Measurements from ENCODE around the gene IGDCC3.

The IGDCC3 gene

GRCh38 chr15:65328506-65329287 lies 49.1 kb downstream of the IGDCC3 start:
- DNase-seq (ENCODE audit: low spot score): no peak

GRCh38 chr15:65327651-65328393 lies 50.0 kb downstream of the IGDCC3 start:
- no peak for DNase-seq (ENCODE audit: low spot score)

GRCh38 chr15:65326818-65327217 lies 51.0 kb downstream of the IGDCC3 start:
- no peak for DNase-seq (ENCODE audit: low spot score)

GRCh38 chr15:65326117-65326526 lies 51.7 kb downstream of the IGDCC3 start:
- no peak for DNase-seq (ENCODE audit: low spot score)

GRCh38 chr15:65323071-65323511 lies 54.7 kb downstream of the IGDCC3 start:
- DNase-seq (ENCODE audit: low spot score): no peak

- DNase-seq (ENCODE audit: low spot score): peak; percentile 93
Observed at GRCh38 chr15:65318870-65319356, 58.9 kb downstream of the IGDCC3 start.

- no peak for DNase-seq (ENCODE audit: low spot score)
Observed at GRCh38 chr15:65312400-65312916, 65.3 kb downstream of the IGDCC3 start.

- DNase-seq (ENCODE audit: low spot score): no peak
Observed at GRCh38 chr15:65311760-65312159, 66.0 kb downstream of the IGDCC3 start.

GRCh38 chr15:65310431-65311137 lies 67.2 kb downstream of the IGDCC3 start:
- DNase-seq (ENCODE audit: low spot score): no peak

- no peak for DNase-seq (ENCODE audit: low spot score)
Observed at GRCh38 chr15:65309882-65310418, 67.9 kb downstream of the IGDCC3 start.

GRCh38 chr15:65307978-65308377 lies 69.8 kb downstream of the IGDCC3 start:
- DNase-seq (ENCODE audit: low spot score): no peak

GRCh38 chr15:65306551-65306950 lies 71.3 kb downstream of the IGDCC3 start:
- DNase-seq (ENCODE audit: low spot score): no peak

- DNase-seq (ENCODE audit: low spot score): no peak
Observed at GRCh38 chr15:65305776-65306175, 72.0 kb downstream of the IGDCC3 start.

- DNase-seq (ENCODE audit: low spot score): no peak
Observed at GRCh38 chr15:65305150-65305758, 72.5 kb downstream of the IGDCC3 start.

- peak; percentile 87 for DNase-seq (ENCODE audit: low spot score)
Observed at GRCh38 chr15:65304381-65305149, 73.2 kb downstream of the IGDCC3 start, which contains the start of gene RNU5B-1. Gene RNU5B-1, plus strand, starts transcription at chr15:65304677.

- peak; percentile 47 for DNase-seq (ENCODE audit: low spot score)
Observed at GRCh38 chr15:65303687-65304380, 74.0 kb downstream of the IGDCC3 start.

- DNase-seq (ENCODE audit: low spot score): no peak
Observed at GRCh38 chr15:65302061-65302460, 75.7 kb downstream of the IGDCC3 start.

GRCh38 chr15:65300924-65301441 lies 76.8 kb downstream of the IGDCC3 start:
- no peak for DNase-seq (ENCODE audit: low spot score)

- no peak for DNase-seq (ENCODE audit: low spot score)
Observed at GRCh38 chr15:65298731-65299130, 79.1 kb downstream of the IGDCC3 start.

Data from GM03348 (cell line).